Fibroblast of skin of right biceps (primary cell): ENCODE results near the gene CCL8.

Experiments used
- DNase-seq: peaks from one replicate; pipeline ENCODE4 v3.0.0-alpha.2; 2013

CCL8 gene

DNA sequence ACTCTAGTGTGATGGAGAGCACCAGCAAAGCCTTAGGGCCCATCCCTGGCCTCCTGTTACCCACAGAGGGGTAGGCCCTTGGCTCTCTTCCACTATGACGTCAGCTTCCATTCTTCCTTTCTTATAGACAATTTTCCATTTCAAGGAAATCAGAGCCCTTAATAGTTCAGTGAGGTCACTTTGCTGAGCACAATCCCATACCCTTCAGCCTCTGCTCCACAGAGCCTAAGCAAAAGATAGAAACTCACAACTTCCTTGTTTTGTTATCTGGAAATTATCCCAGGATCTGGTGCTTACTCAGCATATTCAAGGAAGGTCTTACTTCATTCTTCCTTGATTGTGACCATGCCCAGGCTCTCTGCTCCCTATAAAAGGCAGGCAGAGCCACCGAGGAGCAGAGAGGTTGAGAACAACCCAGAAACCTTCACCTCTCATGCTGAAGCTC, at the start of gene CCL8:
TSS of gene CCL8 (plus strand) at position 397 of the 445 bp plus-strand sequence. CDS start 67 bp downstream, outside the sequence.
- no peak for DNase-seq

GRCh38 chr17:34269969-34270368, 49.3 kb upstream of the CCL8 start, which contains the start of gene CCL7:
Gene CCL7 (plus strand): TSS chr17:34270221. CDS start chr17:34270291, 70 bp downstream.
- peak; percentile 57 for DNase-seq

DNA sequence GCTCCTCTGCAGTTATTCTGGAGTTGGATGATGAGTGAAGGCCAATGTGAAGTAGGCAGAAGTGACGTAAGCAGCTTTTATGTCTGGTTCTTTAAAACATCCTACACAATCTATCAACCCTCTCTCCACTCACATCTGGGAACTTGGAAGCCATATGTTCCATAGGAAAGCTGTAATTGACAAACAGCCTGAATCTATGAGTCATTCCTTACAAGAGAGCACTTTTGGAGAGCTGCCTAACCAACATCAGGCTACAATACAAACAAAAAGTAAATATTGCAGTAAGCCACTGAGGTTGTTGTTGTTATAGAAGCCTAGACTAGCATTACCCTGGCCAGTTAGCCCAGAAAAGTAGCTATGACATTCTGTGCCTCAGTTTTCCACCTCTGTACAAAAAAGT, 43.4 kb upstream of the CCL8 start:
- DNase-seq: peak; percentile 91

DNA sequence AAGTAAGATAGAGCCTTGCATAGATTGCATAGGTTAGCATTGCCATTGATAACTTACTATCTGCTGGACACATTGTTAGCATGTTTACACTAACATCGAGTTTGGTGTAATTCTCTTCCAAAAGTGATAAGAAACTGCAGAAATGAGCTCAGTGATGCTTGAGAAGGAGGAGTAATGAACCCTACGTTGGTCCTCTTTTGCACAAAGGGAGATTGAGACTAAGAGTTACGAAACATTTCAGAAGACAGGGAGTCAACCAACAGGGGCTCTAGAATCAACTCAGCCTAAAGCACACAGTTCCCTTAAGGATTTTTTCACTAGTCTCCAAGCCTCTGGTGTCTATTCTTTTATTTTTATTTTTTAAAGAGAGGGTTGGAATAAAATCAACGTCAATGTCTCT, 42.4 kb upstream of the CCL8 start:
- no peak for DNase-seq

DNA sequence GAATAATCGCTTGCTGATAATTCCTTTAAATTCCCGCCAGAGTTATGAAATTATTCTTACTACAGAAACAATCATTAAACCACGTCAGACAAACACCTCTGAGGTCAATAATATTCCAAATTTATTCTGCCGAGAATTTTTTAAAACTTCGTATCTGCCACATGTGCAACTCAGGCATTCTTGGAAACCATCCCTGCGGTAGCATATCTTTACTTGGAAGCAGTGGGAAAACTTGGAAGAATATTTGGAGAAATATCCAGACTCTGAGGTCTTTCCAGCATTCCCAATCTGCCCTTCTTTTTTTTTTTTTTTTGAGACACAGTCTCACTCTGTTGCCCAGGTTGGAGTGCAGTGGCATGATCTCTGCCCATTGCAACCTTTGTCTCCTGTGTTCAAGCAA, 35.7 kb upstream of the CCL8 start:
- peak; percentile 35 for DNase-seq

- DNase-seq: no peak
These were observed 33.9 kb upstream of the CCL8 start, which contains the start of gene CCL11 for GRCh38 chr17:34285286-34285792. Gene CCL11 (plus strand): TSS chr17:34285742. CDS start chr17:34285809, 67 bp downstream.

DNA sequence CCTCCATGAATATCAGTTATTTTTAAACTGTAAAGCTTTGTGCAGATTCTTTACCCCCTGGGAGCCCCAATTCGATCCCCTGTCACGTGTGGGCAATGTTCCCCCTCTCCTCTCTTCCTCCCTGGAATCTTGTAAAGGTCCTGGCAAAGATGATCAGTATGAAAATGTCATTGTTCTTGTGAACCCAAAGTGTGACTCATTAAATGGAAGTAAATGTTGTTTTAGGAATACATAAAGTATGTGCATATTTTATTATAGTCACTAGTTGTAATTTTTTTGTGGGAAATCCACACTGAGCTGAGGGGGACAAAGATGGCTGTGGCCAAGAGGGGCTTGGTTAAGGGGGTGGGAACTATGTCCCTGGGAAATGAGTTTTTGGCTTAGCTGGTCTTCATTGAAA, 31.4 kb upstream of the CCL8 start:
- DNase-seq: peak; percentile 28

DNA sequence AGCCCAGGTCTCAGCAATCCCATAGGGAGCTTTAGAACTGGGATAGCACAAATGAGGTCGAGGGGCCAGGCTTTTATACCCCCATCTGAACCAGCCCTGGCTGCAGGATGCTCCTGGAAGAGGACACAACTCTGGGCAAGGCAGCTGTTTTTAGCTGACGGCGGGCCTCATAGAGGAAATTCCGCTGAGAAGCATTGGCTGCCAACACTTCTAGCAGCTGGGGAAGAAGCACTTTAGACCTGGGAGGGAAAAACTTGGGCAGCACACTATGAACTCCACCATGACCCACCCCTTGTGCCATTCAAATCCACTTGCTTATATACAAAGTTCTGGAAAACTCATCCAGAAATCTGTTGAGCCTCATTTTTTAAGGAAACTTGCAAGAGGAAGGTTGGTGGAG, 28.6 kb upstream of the CCL8 start:
- no peak for DNase-seq

GRCh38 chr17:34291721-34292348, 27.4 kb upstream of the CCL8 start:
- no peak for DNase-seq

DNA sequence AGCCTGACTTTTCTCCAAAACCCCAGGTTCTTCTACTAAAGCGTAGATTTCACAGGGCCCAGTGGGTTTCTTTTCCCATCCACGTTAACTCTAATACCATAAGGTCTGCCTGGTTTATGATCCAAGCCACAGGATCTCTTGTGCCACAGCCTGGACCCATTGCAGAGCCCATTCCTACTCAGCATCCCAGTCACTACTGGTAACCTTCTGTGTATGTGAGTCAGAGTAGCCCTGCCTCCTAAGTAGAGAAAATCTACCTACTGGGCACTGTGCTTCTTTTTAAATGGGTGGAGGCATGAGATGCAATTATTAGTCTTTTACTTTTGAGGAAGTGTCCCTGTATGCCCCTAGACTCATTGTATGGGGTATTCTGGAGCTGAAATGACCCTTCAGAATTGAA, 20.2 kb upstream of the CCL8 start:
- no peak for DNase-seq

GRCh38 chr17:34299956-34300577, 19.2 kb upstream of the CCL8 start:
- peak; percentile 72 for DNase-seq

DNA sequence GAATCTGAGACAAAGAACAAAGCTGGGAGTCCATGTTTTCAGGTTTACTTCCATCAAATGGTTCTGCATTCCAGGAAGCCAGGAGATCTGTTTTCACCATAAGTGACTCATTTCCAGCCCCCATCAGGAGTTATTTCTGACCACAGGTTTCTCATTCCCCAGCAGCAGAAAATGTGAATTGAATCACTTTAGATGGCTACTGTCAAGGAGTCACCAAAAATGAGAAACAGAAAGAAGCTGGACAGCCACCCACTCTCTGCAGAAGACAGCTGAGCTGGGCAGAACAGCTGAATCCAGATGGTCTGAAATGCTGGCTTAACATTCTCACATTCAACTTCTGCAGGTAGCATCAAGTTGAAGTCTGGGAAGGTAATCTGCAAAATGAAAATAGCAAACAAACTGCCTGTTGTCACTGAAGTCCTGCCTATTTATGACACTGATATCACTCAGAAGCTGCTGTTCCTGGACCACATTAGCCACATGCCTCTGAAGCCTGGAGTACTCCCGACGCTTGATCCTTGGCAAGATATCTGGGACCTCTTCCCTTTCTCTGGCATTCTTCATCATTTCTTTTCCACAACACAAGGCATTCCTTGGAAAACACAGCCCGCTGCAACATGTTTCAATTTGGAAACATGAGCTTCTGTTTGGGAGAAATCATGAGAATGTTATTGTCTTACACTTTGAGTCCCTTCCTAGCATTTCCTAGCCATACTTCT, 18.4 kb upstream of the CCL8 start:
- peak; percentile 86 for DNase-seq

DNA sequence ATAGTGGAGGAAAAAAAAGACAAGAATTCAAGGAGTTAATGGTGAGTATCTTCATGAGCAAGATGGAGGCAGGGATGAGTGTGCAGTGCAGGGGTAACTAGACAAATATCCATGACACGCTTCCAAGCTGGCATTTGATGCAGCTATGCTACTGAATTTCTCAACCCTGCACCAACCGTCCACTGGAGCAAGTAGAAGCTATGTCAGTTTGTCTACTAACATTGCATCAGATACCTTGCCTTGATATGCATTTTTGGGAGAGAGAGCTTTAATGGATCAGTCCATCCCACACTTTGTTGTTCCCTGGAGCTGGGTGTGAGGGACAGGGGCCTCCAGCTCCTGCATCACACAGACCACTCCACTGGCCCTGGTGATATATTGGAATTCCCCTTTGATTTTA, 17.2 kb upstream of the CCL8 start:
- peak; percentile 49 for DNase-seq

GRCh38 chr17:34302636-34303035, 16.6 kb upstream of the CCL8 start:
- DNase-seq: no peak

- no peak for DNase-seq
These were observed 15.6 kb upstream of the CCL8 start for GRCh38 chr17:34303606-34304005.

DNA sequence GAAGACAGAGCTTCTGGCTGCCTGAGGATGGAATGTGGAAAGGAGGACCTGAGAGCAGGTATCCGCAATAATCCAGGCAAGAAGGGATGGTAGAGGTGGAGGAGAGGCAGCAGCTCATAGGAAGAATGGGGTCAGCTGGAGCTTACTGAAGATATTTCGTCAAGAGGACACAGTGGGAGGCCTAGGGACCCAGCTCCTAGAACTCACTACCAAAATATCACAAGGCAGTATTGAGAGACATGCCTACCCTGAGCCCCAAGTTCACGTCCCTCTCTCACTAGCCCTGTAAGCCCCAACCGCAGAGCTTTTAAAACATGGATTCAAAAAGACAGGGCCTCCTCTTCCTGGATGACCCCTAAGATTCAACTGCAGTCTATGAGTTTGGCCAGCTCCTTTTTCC, 14.2 kb upstream of the CCL8 start:
- no peak for DNase-seq

- no peak for DNase-seq
These were observed 13.6 kb upstream of the CCL8 start for GRCh38 chr17:34305606-34306005.

- DNase-seq: peak; percentile 76
These were observed 12.8 kb upstream of the CCL8 start for GRCh38 chr17:34306466-34306865.

- DNase-seq: peak; percentile 17
These were observed 12.1 kb upstream of the CCL8 start for GRCh38 chr17:34307110-34307509.

GRCh38 chr17:34308371-34308770, 10.9 kb upstream of the CCL8 start:
- DNase-seq: no peak

DNA sequence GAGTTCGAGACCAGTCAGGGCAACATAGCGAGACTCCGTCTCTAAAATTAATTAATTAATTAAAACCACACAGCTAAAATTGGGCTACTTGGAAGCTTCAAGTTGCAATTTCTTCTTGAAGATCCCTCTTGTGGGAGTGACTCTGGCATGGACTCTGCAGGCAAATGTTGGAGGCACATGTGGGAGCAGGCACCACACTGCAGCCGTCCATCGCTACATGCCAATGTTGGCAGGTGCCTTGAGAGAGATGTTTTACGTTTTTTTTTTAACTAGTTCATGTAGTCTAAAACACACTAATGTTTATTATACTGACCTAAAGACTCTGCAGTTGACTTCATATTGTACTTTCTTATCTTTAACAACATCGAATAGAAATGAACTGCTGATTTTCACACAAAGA, 7.9 kb upstream of the CCL8 start:
- no peak for DNase-seq

DNA sequence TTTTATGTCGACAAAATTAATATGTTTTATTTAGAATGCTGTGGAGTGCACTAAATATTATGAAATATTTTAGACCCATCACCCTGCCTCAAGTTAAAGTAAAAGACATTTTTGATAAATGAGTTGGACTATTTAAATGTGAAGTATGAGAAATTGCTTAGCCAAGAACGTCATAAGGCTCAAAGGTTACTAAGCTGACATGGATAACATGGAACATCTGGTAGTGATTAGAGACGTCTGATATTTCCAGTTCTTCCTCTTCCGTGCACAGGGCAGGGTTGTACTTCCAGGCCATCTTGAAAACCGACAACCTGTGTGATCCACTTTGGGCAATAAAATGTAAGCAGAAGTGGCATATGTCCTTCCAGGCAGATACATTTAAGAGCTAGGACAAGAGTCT, 7.2 kb upstream of the CCL8 start:
- peak; percentile 75 for DNase-seq

GRCh38 chr17:34313164-34313563, 6.1 kb upstream of the CCL8 start:
- DNase-seq: no peak

DNA sequence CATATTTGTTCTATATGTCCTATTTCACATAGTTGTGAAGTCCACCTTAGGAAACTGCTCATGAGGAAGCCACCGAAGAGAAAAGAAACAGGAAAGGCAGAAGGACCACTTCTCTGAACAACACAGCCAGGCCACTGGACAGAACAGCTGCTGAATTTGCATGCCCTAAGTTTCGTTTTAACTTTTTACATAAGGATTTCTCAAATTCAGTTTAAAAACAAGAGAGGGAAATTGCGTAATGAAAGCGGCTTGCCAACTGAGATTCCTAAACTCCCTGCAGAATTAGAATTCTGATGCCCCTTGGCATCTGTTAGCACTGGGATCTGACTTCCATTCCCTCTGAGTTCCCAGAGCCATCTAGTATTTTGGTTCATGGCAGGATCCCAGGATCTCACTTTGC, 5.0 kb upstream of the CCL8 start:
- DNase-seq: peak; percentile 32
